Measurements from ENCODE around the gene MYLK3.

Gene MYLK3

GRCh38 chr16:46727184-46727583 is 21.0 kb downstream of the MYLK3 start:
- DNase-seq (ENCODE audit: low read depth in 2 of 2): no peak

- no peak for DNase-seq (ENCODE audit: low read depth in 2 of 2)
These were observed 26.3 kb downstream of the MYLK3 start for GRCh38 chr16:46721885-46722284.

DNA sequence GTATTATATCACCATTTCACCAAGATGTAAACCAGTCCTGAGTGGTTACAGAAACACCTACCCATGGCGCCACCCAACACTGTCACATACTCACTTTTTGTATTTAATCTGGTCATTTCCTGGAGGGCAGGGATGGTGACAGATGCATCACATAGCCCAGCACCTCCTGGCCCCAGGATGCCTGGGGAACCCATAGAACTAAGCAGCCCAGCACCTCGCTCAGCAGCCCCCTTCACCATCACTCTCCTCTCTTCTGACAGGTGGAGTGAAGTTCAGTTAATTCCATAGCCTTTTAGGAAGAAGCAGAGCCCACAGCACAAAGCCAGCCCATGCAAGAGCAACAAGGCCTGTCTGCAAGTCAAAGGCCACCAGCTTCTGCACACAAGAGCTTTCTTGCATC is 27.5 kb downstream of the MYLK3 start:
- no peak for DNase-seq (ENCODE audit: low read depth in 2 of 2)

DNA sequence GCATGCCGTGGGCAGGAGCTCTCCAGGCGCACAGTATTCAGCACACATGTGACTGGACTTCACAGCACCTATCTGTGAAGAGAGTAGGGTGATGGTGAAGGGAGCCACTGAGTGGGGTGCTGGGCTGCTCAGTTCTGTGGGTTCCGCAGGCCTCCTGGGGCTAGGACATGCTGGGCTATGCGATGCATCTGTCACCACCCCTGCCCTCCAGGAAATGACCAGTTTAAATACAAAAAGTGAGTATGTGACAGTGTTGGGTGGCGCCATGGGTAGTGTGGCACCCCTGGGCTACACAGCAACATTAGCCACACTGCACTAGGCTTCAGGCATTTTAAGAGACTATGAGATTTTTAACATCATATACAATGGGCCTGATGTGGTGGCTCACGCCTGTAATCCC is 28.6 kb downstream of the MYLK3 start:
- DNase-seq (ENCODE audit: low read depth in 2 of 2): no peak

GRCh38 chr16:46718214-46718613 is 29.9 kb downstream of the MYLK3 start:
- DNase-seq (ENCODE audit: low read depth in 2 of 2): no peak

DNA sequence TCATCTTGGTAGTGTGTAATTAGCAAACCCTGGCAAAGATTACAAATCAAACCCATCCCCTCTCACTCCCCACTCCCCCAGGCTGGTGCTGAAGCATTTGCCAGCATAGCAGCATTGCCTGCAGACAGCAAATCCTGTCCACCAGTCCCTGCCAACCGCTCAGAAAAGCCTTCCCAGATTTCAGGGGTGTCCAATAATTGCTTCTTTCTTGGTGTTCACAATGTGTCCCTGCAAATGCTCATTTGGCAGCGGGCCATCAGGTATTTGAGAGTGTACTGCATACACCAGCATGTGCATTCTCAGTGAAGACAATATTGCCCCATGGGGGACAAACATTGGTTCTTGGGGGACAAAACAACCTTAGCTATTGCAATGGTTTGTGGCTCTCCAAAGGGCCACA is 30.5 kb downstream of the MYLK3 start:
- no peak for DNase-seq (ENCODE audit: low read depth in 2 of 2)

DNA sequence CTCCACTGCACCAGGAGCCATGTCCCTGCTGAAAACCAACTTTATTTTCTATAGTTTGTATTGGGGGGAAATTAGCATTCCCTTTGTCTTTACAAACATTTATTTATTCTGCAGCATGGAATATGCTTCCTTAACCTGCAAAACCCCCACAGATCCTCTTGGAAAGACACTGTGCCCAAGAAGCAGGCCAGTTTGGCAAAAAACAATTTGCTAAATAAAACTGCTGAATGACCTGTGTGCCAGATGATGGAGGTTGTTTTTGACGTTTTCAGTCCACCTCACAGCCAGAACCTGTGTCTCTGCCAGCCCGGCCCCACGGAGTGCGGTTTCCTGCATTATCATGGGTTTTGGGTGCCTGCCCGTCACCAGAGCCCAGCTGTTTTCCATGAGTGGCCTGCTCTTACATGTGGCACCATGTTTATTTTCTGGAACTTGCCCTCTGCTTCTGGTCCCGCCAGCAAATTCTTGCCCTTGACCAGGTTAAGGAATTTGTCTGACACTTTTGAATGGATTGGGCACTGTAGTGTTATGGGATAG is 32.3 kb downstream of the MYLK3 start:
- no peak for DNase-seq (ENCODE audit: low read depth in 2 of 2)

- no peak for DNase-seq (ENCODE audit: low read depth in 2 of 2)
These were observed 33.1 kb downstream of the MYLK3 start for GRCh38 chr16:46714797-46715591.

DNA sequence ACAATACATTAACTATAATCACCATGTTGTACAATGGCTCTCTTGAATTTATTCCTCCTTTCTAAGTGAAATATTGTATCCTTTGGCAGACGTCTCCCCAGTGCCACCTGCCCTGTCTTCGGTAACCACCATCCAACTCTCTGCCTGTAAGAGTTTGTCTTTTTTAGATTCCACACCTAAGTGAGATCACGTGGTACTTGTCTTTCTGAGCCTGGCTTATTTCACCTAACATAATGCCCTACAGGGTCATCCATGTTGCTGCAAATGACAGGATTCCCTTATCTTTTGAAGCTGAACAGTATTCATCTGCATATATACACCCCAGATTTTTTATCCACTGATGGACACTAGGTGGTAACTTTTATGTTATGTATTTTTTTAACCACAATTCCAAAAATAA is 34.5 kb downstream of the MYLK3 start:
- DNase-seq (ENCODE audit: low read depth in 2 of 2): no peak

DNA sequence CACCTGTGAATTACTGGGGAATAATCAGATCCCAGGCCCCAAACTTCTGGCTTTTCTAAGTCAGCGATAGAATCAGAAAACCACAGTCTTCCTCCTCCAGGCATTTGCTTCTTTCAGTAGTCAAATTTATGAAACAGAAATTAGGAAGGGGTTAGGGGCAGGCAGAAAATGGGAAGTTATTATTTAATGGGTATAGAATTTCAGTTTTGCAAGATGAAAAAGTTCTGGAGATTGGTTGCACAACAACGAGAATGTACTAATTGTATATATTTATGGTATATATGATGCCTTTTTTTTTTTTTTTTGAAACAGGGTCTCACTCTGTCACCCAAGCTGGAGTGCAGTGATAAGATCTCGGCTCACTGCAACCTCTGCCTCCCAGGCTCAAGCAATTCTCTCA is 35.2 kb downstream of the MYLK3 start:
- no peak for DNase-seq (ENCODE audit: low read depth in 2 of 2)

- DNase-seq (ENCODE audit: low read depth in 2 of 2): no peak
These were observed 36.8 kb downstream of the MYLK3 start for GRCh38 chr16:46711106-46712058.

DNA sequence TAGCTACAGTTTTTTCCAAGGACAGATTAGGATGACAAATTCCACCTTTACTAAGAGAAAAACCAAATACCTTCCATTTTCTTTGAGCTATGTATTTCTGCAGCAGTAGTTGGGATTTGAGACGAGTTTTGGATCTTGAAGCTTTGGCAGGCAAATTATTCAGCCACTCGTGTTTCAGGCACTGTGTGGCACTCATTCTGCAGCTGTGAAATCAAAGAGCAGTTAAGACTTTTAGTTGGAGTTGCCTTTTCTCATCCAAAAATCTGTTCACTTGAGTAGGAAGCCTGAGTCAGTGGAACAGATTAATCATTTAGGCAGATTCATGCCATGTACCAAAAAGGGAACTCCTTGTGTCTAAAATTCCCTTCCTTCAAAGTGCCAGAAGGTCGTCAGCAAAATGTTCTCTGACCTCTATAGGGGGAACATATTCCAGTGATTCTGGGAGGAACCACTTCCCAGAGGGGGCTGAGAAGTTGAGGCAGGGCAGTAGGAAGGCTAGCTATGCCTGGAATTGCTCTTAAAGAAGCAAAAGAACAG is 38.6 kb downstream of the MYLK3 start:
- no peak for DNase-seq (ENCODE audit: low read depth in 2 of 2)

GRCh38 chr16:46706642-46707041 is 41.5 kb downstream of the MYLK3 start:
- no peak for DNase-seq (ENCODE audit: low read depth in 2 of 2)

- DNase-seq (ENCODE audit: low read depth in 2 of 2): no peak
These were observed 46.1 kb downstream of the MYLK3 start for GRCh38 chr16:46702030-46702429.

GRCh38 chr16:46701615-46702014 is 46.5 kb downstream of the MYLK3 start:
- DNase-seq (ENCODE audit: low read depth in 2 of 2): no peak

DNA sequence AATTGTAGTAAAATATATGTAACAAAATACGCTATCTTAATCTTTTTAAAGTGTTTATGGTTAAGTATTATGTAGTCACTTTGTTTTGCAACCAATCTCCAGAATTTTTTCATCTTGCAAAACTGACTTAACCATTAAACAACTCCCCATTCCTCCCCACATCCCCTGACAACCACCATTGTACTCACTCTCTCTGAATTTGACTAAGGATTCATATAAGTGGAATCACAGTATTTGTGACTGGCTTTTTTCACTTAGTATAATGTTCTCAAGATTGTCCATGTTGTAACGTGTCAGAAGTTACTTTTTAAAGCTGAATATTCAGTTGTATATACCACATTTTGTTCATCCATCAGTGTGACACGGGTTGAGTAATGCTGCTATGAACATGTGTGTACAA is 48.1 kb downstream of the MYLK3 start:
- no peak for DNase-seq (ENCODE audit: low read depth in 2 of 2)

DNA sequence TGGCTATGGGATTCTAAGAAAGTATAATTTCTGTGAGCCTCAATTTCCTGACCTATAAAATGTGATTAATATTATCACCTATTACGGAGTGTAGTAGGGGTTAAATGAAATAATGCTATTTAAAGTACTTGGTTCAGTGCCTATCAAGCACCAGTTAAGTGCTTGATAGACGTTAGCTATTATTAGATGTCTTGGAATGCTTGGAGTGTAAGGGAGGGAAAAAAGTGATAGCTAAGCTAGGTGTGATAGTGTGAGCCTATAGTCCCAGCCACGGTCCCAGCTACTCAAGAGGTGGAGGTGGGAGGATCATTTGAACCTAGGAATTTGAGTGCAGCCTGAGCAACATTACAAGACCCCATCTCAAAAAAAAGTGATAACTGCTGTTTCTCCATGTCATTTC is 51.2 kb downstream of the MYLK3 start:
- DNase-seq (ENCODE audit: low read depth in 2 of 2): no peak

GRCh38 chr16:46695937-46696336 is 52.2 kb downstream of the MYLK3 start:
- no peak for DNase-seq (ENCODE audit: low read depth in 2 of 2)

DNA sequence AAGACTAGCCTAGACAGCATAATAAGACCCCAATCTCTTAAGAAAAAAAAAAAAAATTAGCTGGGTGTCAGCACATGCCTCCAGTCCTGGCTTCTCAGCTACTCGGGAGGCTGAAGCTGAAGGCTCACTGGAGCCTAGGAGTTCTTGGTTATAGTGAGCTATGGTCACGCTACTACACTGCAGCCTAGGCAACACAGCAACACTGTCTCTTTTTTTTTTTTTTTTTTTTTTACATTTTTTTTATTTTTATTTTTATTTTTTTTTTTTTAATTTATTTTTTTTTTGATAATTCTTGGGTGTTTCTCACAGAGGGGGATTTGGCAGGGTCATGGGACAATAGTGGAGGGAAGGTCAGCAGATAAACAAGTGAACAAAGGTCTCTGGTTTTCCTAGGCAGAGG is 54.5 kb downstream of the MYLK3 start:
- DNase-seq (ENCODE audit: low read depth in 2 of 2): no peak

DNA sequence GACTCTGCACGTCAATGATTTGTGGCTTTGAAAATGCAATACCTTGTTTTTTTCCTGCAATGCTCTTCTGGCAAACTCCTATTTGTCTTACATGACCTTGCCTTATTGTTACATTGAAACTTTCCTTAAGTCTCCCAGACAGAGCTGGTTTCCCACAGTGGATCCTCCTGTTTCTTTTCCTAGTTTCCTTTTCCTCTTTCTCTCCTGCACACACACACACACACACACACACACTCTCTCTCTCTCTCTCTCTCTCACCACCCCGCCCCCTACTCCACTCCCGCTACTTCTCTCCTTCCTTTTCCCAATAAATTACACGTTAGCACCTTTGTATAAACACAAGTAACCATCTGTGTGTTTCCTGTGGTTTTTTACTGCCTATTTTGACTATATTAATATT is 56.4 kb downstream of the MYLK3 start:
- no peak for DNase-seq (ENCODE audit: low read depth in 2 of 2)

DNA sequence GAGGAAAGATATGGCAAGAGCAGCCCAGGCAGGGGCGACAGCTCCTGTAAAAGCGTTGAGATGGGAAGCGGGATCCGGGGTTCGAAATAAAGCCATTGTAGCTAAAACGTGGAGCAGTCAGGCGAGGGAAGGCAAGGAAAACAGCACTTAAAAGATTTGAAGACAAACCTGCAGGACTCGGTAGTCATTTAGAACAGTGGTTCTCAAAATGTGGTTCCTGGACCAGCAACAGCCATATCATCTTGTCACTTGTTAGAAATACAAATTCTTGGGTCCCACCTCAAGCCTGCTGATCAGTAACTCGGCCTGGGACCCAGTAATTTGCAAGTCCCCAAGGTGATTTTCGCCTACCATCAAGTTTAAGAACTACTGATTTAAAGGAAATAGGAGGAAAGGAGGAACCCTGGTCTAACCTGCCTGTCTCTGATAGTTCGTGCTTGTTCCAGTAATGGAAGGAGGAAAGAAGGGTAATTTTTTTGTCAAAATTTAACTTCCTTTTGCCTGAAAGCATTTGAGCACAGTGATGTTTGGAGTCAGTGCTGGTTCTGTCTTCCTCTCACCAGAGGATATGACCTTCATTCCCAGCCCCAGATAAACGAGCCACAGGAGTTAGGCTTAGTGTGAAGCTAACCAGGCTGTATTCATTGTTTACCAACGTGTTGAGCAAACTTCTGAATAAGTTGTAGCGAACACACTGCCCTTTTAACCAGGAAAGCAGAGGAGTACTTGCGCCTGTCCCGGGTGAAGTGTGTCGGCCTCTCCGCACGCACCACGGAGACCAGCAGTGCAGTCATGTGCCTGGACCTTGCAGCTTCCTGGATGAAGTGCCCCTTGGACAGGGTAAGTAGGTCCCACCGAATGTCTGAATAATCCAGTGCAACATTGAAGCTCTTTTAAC is 57.6 kb downstream of the MYLK3 start:
- DNase-seq (ENCODE audit: low read depth in 2 of 2): no peak

Measured in stimulated activated CD4-positive, alpha-beta T cell treated with anti-CD3 and anti-CD28 coated beads, Interleukin-1b, Interleukin-23, amount 100 ng/mL, for 4 hours (primary cell).